ENCODE results near the gene GAGE2A.
"Not testable (repeated sequence)": the region's sequence is repeated elsewhere in the genome, so short reads cannot be mapped to it uniquely, and the experiment has no call there.

- not testable (repeated sequence) for TF ChIP-seq EZH2 (IDR thresholded peaks at IDR 0.05); POLR2AphosphoS5 (IDR thresholded peaks at IDR 0.05; ENCODE audit: borderline replicate concordance, low read depth, low read length); FOXP2 (optimal IDR thresholded peaks at IDR 0.05; ENCODE audit: control extremely low read depth, extremely low read length, insufficient read depth)
These were observed 628 bp downstream of the GAGE2A start for GRCh38 chrX:49589769-49590478.

Data from SK-N-MC (cell line).